Measurements from ENCODE around the gene CHRND. TPM values are rescaled to one million over a fixed set of nuclear protein-coding genes. Genes with fewer than 3 reads are reported as not detected.

Gene CHRND
- total and polyA plus RNA-seq, 2 of the 13 experiments (the other 11 are each of a cell fraction or from before 2014, with no cell fraction given), result 0.18 TPM; not detected in 1

GRCh38 chr2:232551776-232552175 lies 25.8 kb downstream of the CHRND start:
- peaks cover 9% of the 10 kb centered on the region; the same call in 1 of the 2 replicates for H3K9me3 ChIP-seq (ENCODE audit: low read length)
- H3K79me2 ChIP-seq (ENCODE audit: insufficient read depth, low read length), result peaks cover 66% of the 10 kb centered on the region
- peak overlapping the region; percentile 73 to 85 (median 85) for H3K4me3 ChIP-seq (replicated peaks in 1 of 3; ENCODE audit: insufficient read depth in 1 of 3, low read depth in 2 of 3, low read length in 3 of 3)
- in situ Hi-C loops (cut with HindIII; ENCODE audit: extremely low pct_ligation_motif_present, low pct_unique_long_range_greater_than_20kb) (no loop called here), intact Hi-C loops (cut with micrococcal nuclease; ENCODE audit: unreplicated experiment) (loop anchor here (5.0 kb wide), 1 partner anchor 764 kb away; the partner anchor contains the start of gene COPS7B)
- ATAC-seq (no peak), FAIRE-seq (no peak), DNase-seq (ENCODE audit: low spot score) (no peak)
- peak overlapping the region; percentile 95 for H3K27ac ChIP-seq (ENCODE audit: extremely low read length, insufficient read depth, low read length)
- H2AFZ ChIP-seq (ENCODE audit: low read length), result no peak overlapping the region
- no peaks in the 10 kb centered on the region; a peak in 1 of 5 replicates for H3K27me3 ChIP-seq (ENCODE audit: control insufficient read depth in 1 of 2, insufficient read depth in 2 of 2, low read length in 2 of 2)
- peaks cover 58% of the 10 kb centered on the region for H3K4me1 ChIP-seq (ENCODE audit: insufficient read depth, low read length)
- TF ChIP-seq ZNF563 (CRISPR knock-in tag; IDR thresholded peaks at IDR 0.05) (no peak), ZNF12 (CRISPR knock-in tag; IDR thresholded peaks at IDR 0.05) (no peak), ZNF747 (CRISPR knock-in tag; IDR thresholded peaks at IDR 0.05; ENCODE audit: borderline replicate concordance) (no peak), RAD51 (IDR thresholded peaks at IDR 0.05; ENCODE audit: borderline replicate concordance) (no peak), ZFP62 (CRISPR knock-in tag; IDR thresholded peaks at IDR 0.05) (no peak), TMF1 (CRISPR knock-in tag; IDR thresholded peaks at IDR 0.05; ENCODE audit: low read depth) (no peak), KAT8 (CRISPR knock-in tag; IDR thresholded peaks at IDR 0.05) (no peak), ZC3H4 (CRISPR knock-in tag; IDR thresholded peaks at IDR 0.05; ENCODE audit: borderline replicate concordance) (no peak)
- no TSS peak for BruUV-seq (replicated peaks)
- H3K9ac ChIP-seq (ENCODE audit: insufficient read depth, low read depth, low read length), result peak overlapping the region; percentile 94
- H4K20me1 ChIP-seq (ENCODE audit: insufficient read depth, low read length), result no peaks in the 10 kb centered on the region
- peaks cover 6 to 27% of the 10 kb centered on the region in 2 experiments; a peak in 4 of 5 replicates for H3K36me3 ChIP-seq (replicated peaks in 1 of 2; ENCODE audit: control insufficient read depth in 1 of 2, insufficient read depth in 2 of 2, low read length in 2 of 2)
- ChIA-PET POLR2A (no interaction called here), CTCF (ENCODE audit: low intra/inter-chr PET ratio, low total read pairs) (no interaction called here)
- H3K4me2 ChIP-seq (ENCODE audit: low read depth, low read length), result peak overlapping the region; percentile 85
- 92% methylated on average over 4 of the region's 4 CpGs for WGBS (ENCODE audit: low lambda C conversion rate)

- no TSS peak for BruUV-seq (replicated peaks)
- H2AFZ ChIP-seq (ENCODE audit: low read length), result no peak overlapping the region
- H3K36me3 ChIP-seq (replicated peaks in 1 of 2; ENCODE audit: control insufficient read depth in 1 of 2, insufficient read depth in 2 of 2, low read length in 2 of 2), result peaks cover 5 to 52% of the 10 kb centered on the region in 2 experiments; a peak in 4 of 5 replicates
- peaks cover 42% of the 10 kb centered on the region for H3K4me1 ChIP-seq (ENCODE audit: insufficient read depth, low read length)
- H3K9ac ChIP-seq (ENCODE audit: insufficient read depth, low read depth, low read length), result no peak overlapping the region
- 92% methylated on average over 3 of the region's 3 CpGs for WGBS (ENCODE audit: low lambda C conversion rate)
- FAIRE-seq (peak; percentile 23), DNase-seq (ENCODE audit: low spot score) (no peak), ATAC-seq (no peak)
- H3K4me3 ChIP-seq (replicated peaks in 1 of 3; ENCODE audit: insufficient read depth in 1 of 3, low read depth in 2 of 3, low read length in 3 of 3), result no peak overlapping the region
- in situ Hi-C loops (cut with HindIII; ENCODE audit: extremely low pct_ligation_motif_present, low pct_unique_long_range_greater_than_20kb), result no loop called here
- CTCF ChIA-PET (ENCODE audit: low intra/inter-chr PET ratio, low total read pairs), result no interaction called here
- H3K27ac ChIP-seq (ENCODE audit: extremely low read length, insufficient read depth, low read length), result no peak overlapping the region
- H3K27me3 ChIP-seq (ENCODE audit: control insufficient read depth in 1 of 2, insufficient read depth in 2 of 2, low read length in 2 of 2), result no peaks in the 10 kb centered on the region
- H3K79me2 ChIP-seq (ENCODE audit: insufficient read depth, low read length), result peaks cover 41% of the 10 kb centered on the region
- intact Hi-C loops (cut with micrococcal nuclease; ENCODE audit: unreplicated experiment), result no loop called here
- no peaks in the 10 kb centered on the region for H4K20me1 ChIP-seq (ENCODE audit: insufficient read depth, low read length)
- no peak overlapping the region for H3K4me2 ChIP-seq (ENCODE audit: low read depth, low read length)
- POLR2A ChIA-PET, result no interaction called here
- H3K9me3 ChIP-seq (ENCODE audit: low read length), result no peaks in the 10 kb centered on the region
- TF ChIP-seq KLF12 (CRISPR knock-in tag; IDR thresholded peaks at IDR 0.05; ENCODE audit: borderline replicate concordance) (no peak), TFDP2 (CRISPR knock-in tag; IDR thresholded peaks at IDR 0.05) (no peak), NBN (conservative IDR thresholded peaks at IDR 0.05) (no peak), CEBPB (IDR thresholded peaks at IDR 0.05; ENCODE audit: borderline replicate concordance, low read depth, low read length) (peak; percentile 80)
Measured at GRCh38 chr2:232556426-232556825, 30.5 kb downstream of the CHRND start.
